RWPE1 (cell line): ENCODE measurements around the gene FSCB.
"Not testable (repeated sequence)": the region's sequence is repeated elsewhere in the genome, so short reads cannot be mapped to it uniquely, and the experiment has no call there.

ENCODE experiments used
- CTCF ChIA-PET: fragments of 350-600 bp; sonication (Branson Sonifier 250); formaldehyde crosslinking; extraction: SDS; loops from one replicate; lab custom pipeline; 2021; lab: Yijun Ruan, JAX
- POLR2A ChIA-PET: fragments of 400-600 bp; formaldehyde crosslinking; extraction: SDS; loops from one replicate; lab custom pipeline; 2020; ENCODE audit warnings: antibody characterized with exemption; ENCODE audit not compliant: low non-redundant PET; lab: Yijun Ruan, JAX
- DNase-seq: peaks from one replicate; pipeline ENCODE4 v3.0.0; 2012; ENCODE audit warnings: low spot score
- H3K27ac ChIP-seq: fragments of 450-650 bp; 2 replicates; pipeline ENCODE4 v1.5.1; 2017
- CTCF ChIP-seq: fragments of 450-650 bp; conservative IDR thresholded peaks from 2 replicates; pipeline ENCODE4 v1.5.1; 2017; ENCODE audit warnings: low read depth, mild to moderate bottlenecking

FSCB gene

GRCh38 chr14:44507183-44507582 is at the start of gene FSCB:
TSS of gene FSCB (minus strand) at chr14:44507283. CDS start at chr14:44506987, 296 bp downstream.
- H3K27ac ChIP-seq: no peak within 1 kb of the TSS
- TF ChIP-seq CTCF: no peak
- no peak for DNase-seq
- ChIA-PET CTCF (no interaction called here), POLR2A (no interaction called here)

GRCh38 chr14:44531658-44532057 is 24.6 kb upstream of the FSCB start:
- POLR2A ChIA-PET: no interaction called here
- CTCF ChIA-PET: no interaction called here
- no peak for DNase-seq
- TF ChIP-seq CTCF: no peak
- H3K27ac ChIP-seq: no peak overlapping the region

GRCh38 chr14:44530475-44530874 is 23.4 kb upstream of the FSCB start:
- TF ChIP-seq CTCF: no peak
- ChIA-PET POLR2A (no interaction called here), CTCF (no interaction called here)
- peak; percentile 13 for DNase-seq
- H3K27ac ChIP-seq: no peak overlapping the region

- no peak overlapping the region for H3K27ac ChIP-seq
- POLR2A ChIA-PET: no interaction called here
- no peak for DNase-seq
- CTCF ChIA-PET: no interaction called here
- no peak for TF ChIP-seq CTCF
These were observed 21.9 kb upstream of the FSCB start for GRCh38 chr14:44529026-44529425.

- TF ChIP-seq CTCF: no peak
- H3K27ac ChIP-seq: no peak overlapping the region
- no peak for DNase-seq
- POLR2A ChIA-PET: no interaction called here
- CTCF ChIA-PET: no interaction called here
These were observed 21.1 kb upstream of the FSCB start for GRCh38 chr14:44528180-44528579.

- CTCF ChIA-PET: no interaction called here
These were observed 18.2 kb upstream of the FSCB start for GRCh38 chr14:44525237-44525636.

GRCh38 chr14:44515668-44516067 is 8.6 kb upstream of the FSCB start:
- DNase-seq, H3K27ac ChIP-seq, POLR2A ChIA-PET: not testable (repeated sequence)
- CTCF ChIA-PET: interaction anchor here (0.6 kb wide), 1 partner anchor 216 kb away, joined by 3 read pairs; no protein-coding TSS in a partner anchor

More at GRCh38 chr14:44525237-44525636, 18.2 kb upstream of the FSCB start:
- POLR2A ChIA-PET: no interaction called here
- no peak for DNase-seq
- no peak overlapping the region for H3K27ac ChIP-seq
- no peak for TF ChIP-seq CTCF
